Activated CD4-positive, alpha-beta T cell treated with anti-CD3 and anti-CD28 coated beads, Interleukin-2, amount 50 U/mL, for 48 hours (primary cell): ENCODE measurements around the gene SCRN1.
A peak's percentile ranks its signal among the peaks of the same experiment; 100 is the strongest.

Source experiments
- DNase-seq, 2 experiments: peaks; one replicate each; pipeline ENCODE4 v3.0.0-alpha.2; 2020

SCRN1 gene, protein sequence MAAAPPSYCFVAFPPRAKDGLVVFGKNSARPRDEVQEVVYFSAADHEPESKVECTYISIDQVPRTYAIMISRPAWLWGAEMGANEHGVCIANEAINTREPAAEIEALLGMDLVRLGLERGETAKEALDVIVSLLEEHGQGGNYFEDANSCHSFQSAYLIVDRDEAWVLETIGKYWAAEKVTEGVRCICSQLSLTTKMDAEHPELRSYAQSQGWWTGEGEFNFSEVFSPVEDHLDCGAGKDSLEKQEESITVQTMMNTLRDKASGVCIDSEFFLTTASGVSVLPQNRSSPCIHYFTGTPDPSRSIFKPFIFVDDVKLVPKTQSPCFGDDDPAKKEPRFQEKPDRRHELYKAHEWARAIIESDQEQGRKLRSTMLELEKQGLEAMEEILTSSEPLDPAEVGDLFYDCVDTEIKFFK

DNA sequence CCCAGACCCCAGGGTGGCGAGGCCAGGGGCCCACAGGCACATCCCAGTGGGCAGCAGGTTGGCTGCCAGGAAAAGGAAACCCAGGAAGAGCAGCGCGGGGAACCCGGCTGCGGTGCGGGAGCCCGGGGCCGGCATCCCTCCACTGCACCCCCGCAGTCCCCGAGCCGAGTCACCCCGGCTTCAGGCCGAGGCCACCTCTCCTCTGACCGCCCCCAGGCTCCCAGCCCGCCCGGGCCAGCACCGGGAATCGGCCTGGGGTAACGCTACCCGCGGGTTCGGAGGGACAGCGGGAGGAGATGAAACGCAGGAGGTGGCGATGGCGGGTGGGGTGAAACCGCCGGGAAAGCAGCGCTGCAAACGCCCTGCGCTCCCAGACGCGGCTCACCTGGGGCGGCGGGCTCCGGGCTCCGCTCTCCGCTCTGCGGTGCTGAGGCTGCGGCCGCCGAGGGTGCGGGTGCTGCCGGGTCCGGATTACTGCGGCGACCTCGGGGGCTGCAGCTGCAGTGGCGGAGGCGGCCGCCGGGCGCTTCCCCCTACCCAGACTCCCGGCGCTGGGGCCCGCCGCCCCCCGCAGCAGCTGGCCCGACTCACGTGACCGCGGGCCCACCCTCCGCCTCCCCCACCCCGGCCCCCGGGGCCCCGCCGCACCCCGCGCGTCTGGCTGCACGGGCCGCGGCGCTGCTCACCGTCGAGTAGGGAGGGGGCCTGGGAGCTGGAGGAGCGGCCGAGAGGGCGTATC, at the start of gene SCRN1:
TSS of gene SCRN1 (minus strand) at position 545 of the 739 bp plus-strand sequence. CDS start 20,734 bp downstream, outside the sequence.
- DNase-seq = peak; percentile 7 to 19

DNA sequence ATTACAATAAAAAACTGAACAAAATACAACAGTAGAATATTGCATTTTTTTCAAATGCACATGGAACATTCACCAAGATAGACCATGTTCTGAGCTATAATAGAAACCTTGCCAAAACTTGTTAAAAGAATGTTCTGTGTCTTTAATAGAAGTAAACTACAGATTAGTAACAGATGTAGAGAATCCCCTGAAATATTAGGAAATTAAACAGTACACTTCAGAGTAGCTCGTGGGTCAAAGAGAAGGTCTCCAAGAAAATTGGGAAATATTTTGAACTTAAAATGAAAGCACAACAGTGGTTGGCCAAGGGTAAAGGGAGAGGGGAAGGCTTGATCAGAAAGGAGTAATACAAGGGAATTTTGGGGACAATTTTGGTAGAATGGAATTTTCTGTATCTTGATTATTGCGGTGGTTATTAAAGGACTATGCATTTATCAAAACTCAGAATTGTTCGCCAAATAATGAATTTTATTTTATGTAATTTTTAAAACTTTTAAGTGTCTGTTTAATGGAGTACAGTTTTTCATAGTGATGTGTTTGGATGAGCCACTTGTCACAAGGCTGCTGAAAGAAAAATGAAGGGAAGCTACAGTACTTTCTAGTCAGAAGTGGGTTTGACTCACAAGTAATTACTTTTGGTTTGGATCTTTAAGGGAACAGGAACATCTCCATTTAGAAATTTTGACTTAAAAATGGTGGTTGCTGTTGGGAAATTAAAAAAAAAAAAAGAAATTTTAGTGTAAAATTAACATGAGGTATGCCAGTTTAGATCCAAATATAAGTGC, 48.8 kb upstream of the SCRN1 start:
- no peak for DNase-seq

DNA sequence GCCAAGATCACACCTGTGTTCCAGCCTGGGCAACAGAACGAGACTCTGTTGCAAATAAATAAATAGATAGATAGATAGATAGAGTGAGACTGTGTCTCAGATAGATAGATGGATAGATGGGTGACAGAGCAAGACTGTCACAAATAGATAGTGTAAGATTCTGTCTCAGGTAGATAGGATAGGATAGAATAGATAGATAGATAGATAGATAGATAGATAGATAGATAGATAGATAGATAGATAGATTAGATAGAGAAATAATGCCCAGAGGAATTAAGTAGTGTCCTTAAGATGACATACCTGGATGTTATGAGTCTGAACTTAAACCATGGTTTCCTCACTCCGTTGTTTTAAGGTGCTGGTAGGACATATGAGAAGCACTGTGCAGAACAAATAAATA, 46.6 kb upstream of the SCRN1 start:
- DNase-seq = no peak

DNA sequence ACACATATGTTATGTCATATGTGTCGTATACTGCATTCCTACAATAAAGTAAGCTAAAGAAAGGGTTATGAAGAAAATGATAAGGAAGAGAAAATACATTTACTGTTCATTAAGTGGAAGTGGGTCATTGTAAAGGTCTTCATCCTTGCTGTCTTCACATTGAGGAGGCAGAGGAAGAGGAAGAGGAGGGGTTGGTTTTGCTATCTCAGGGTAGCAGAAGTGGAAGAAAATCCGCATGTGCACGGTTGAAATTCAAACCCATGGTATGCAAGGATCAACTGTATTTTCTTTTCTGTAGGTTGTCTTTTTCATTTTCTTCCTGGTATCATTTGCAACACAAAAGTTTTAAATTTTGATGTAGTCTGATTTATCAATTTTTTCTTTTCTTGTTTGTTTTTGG, 44.9 kb upstream of the SCRN1 start:
- no peak for DNase-seq

DNA sequence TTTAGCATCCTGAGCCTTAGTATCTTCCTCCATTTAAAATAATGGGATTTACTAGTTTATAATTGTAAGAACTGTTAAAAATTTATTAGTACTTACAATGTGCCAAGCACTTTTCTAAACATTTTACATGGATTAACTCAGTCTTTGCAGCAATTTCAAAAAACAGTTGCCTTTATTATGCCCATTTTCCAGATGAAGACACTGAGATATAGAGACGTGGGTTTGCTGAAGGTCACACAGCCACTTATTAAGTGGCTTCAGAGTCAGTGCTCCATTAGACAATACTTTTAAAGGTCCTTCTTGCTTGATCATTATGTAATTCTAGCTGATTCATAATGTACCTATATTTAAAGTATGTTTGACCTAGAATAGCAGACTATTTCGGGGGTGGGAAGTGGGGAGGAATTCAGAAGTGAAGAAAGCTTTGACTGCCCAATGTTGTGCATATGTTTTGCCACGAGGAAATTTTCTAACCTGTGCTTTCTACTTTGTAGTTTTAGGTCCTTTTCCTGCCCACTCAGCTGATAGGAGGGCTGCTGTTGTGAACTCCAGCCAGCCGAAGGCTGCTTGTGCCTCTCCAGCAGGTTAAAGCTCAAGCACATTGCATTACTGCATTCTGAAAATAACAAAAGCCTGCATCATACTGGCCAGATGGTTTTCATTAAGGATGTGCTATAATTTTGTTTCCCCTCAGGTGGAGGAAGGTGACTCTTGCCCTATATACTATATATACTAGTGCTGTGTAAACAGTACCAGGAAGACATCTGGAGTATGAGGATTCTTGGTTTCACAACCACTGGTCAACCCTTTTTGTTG, 42.9 kb upstream of the SCRN1 start:
- no peak for DNase-seq

DNA sequence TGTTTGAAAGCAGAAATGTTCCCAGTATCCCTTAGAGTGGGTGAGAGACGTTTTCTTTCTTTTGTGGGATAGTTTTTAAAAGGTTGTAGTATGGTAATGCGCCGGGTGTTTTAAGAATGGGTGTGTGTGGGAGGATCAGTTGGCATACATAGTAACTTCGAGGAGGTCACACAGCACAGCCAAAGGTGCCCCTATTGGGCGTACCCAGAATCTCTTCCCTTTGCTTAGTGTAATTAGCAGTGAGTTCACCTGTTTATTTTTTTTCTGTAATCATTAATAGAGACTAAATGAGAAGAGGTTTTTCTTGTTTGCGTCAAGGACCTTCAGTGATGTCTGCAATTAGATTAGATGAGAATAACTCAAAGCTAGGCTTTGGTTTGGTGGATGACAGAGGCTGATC, 40.1 kb upstream of the SCRN1 start:
- peak in 1 of 2 experiments; percentile 11 for DNase-seq

DNA sequence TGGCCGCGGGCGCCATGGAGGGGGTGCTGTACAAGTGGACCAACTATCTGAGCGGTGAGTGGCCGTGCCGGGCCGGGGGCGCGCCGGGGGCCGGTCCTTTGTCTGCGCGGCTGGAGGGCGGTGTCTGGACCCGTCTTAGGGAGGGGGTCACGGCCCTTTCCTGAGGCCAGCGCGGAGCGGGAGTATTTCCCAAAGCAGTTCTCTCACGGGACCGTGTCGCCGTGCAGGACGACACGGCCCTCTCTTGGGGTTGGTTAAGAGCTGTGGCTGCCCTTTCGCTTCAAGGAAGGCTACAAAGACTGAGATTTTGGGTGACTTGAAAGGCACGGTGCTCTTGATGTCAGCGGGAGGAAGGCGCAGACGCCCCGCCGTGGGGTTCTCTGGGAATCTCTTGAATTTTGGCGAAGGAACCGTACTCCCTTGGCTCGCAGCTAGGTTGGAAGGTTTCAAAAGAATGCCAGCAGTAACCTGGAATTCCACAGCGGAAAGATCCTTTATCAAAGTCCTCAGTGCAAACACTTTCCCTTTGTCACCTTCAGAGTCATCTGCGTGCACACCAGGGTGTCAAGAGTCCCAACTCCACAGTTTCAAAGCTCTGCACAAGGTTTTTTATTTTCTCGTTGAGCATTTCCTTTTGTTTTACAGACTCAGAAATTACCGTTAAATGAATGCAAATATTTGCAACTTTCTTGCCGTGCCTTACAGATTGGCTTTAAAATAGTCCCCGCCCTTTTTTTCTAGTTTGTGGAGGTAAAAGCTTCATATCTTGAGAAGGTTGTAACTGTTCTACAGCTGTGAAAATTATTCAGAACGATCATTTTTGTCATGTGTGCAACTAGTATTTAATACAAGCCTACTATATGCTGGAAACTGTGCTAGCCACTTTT, 39.4 kb upstream of the SCRN1 start:
- peak in 1 of 2 experiments; percentile 31 for DNase-seq

DNA sequence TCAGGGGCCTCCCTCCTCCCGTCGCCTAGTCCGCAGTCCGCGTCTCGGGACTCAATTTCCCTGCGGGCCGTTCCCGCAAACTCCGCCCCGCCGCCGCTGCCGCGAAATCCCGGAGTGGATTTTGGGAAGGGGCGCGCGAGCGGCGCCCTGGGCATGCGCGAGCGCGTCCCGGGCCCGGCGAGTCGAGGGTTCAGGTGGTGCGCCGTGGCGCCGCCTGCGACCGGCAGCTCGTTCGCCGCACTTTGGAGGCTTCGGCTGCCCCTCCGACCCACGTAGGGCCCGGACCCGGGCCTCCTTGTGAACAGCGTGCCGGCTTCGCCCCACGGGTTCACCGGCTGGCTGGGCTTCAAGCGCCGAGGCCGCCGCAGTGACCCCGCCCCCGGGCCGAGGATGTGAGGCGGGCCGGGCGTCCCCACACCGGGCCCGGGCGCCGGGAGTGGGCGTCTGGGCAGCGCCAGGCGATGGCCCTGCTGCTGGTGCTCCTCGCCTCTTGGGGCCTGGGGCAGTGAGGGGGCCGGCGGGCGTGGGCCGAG, 38.7 kb upstream of the SCRN1 start, which contains the start of gene PLEKHA8:
TSS of gene PLEKHA8 (plus strand) at position 197 of the 533 bp plus-strand sequence. CDS start 351 bp downstream, outside the sequence.
- peak; percentile 91 for DNase-seq

DNA sequence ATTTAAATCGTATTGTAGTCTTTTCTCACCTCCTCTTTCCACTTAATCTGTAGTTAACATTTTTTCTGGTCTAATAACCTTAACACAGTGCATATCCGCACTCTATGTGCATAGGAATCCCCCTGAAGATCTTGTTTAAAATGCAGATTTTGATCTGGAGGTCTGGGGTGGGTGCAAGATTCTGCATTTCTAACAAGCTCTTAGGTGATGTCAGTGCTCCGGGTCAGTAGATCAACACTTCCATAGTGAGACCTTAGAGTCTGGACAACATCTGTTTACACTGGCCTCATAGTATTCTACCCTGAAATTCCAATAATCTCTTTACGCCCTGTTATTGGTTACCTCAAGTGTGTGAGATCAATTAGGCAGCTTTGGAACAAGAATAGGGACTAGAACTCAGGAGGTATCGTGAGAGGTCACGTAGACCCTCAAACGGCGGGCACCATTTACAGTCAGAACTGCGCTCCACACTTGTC, 38.2 kb upstream of the SCRN1 start:
- no peak for DNase-seq

DNA sequence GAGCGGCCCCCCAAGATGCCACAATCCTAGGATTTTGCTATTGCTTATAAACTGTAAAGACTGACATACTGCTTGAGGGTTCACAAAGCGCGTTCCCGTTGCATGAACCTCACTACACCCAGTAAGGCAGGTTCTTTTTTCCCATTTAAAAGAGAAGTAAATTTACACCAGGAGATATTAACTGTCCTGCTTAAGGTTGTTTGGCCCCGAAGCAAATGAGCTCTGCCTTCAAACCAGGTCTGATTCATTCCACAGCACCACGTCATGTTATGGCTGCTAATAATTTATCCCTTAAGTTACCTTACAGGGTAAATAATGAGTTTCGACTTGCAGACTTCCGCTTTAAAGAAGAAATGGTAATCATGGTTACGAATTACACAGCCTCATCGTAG, 37.5 kb upstream of the SCRN1 start:
- no peak for DNase-seq

DNA sequence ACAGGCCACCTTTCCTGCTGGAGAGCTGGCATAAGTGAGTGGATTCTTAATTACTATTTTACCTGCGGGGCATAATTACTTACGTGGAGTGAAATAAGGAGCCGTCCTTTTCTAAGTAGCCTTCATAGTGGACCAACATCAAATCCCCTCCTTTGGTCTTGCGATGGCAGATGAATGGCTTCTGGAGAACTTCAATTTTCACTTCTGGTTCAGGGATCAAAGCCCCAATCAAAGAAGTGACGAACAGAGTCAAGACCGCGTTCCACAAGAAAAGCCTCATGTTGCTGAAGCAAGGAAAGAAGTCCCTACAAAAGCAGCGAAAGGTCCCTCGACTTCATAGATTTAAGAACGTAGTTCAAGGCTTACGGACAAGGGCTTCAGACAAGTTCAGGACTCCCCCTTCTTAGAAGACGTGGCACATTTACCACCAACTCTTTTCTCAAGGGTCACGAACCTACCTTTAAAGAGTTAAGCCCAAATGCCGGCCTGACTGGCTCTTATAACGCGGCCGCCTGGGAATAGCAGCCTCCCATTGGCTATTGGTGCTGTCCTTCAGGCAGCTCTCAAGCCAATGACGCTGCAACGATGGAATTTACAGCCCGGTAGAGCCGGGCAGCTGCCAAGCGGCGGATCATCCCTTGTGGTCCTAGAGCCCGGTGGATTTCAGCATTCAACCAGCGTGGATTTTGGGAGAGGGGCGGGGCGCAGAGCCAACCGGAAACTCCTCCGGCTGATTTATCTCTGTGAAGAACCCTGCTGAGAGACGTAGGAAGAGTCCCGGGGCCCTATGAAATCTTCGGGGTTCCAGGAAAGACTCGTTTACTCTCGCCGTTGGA, 36.8 kb upstream of the SCRN1 start, which contains the start of gene FKBP14:
TSS of gene FKBP14 (minus strand) at position 474 of the 836 bp plus-strand sequence. CDS start at position 280, 194 bp downstream.
- peak; percentile 88 to 91 for DNase-seq

DNA sequence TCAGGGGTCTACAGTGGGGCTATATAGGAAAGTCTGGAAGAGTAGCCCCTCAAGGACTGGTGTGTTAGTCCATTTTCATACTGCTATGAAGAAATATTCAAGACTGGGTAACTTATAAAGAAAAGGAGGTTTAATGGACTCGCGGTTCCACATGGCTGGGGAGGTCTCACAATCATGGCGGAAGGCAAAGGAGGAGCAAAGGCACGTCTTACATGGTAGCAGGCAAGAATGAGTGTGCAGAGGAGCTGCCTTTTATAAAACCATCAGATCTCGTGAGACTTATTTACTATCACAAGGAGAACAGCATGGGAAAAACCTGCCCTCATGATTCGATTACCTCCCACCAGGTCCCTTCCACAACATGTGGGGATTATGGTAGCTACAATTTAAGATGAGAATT, 33.9 kb upstream of the SCRN1 start:
- DNase-seq = no peak

DNA sequence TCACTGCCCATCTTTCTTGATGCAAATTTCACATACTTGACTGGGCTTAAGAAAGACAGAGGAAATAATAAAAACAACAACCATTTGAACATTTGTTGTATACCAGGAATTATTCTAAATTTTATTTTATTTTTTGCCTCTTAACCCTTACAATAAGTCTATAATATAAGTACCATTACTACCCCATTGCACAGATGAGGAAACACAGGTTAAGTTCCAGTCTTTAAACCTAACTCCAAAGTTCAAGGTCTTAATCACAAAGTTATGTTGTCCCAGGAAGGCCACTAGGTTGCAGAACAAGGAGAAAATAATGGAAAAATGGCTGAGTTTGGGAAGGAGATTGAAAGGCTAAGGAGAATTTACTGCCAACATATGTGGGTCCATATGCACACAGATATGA, 33.4 kb upstream of the SCRN1 start:
- no peak for DNase-seq

DNA sequence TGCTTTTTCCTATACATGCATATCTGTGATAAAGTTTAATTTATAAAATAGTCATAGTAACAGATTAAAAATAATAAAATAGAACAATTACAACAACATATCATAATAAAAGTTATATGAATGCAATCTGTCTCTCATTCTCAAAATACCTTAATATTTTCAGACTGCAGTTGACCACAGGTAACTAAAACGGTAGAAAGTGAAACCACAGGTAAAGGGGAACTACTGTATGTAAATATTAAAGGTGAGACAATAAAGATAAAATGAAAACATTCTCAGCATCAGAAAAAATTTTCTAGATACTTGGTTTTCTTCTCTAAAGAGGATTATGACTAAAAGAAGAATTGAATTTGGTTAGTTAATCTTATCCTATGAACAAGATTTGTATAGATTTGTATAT, 30.9 kb upstream of the SCRN1 start:
- DNase-seq = no peak

DNA sequence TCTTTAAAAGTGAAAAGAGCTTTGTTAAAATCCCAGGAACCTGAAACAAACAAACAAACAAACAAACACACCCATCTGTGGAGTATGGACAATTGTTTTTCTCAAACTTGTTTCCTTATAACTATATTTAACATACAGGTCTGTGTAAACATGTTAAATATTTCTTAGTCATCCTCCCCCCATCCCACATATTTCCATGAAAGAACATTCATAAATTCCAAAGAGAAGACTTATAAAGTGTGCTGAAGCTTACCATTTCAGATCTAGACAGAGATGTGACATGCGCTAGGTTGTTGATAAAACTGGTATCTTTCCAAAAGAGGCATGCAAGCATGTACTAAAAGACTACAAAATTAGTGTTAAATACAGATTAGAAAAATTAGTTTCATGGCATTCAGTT, 30.4 kb upstream of the SCRN1 start:
- DNase-seq = no peak

DNA sequence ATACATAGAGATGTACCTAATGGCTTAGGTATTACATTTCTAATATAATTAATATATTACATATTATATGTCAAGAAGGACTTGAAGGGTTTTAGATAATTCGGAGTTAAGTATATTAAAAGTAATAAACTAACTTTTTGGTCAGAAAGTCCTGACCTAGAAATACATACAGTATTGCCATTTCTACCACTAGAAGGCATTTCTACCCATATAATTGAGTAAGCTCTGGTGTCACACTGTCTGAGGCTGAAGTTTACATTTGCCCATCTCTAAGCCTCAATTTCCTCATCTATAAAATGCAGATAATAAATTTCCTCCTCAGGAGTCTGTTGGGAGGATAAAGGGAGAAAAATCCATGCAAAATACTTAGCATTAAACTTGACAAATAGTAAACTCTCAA, 29.8 kb upstream of the SCRN1 start:
- no peak for DNase-seq

DNA sequence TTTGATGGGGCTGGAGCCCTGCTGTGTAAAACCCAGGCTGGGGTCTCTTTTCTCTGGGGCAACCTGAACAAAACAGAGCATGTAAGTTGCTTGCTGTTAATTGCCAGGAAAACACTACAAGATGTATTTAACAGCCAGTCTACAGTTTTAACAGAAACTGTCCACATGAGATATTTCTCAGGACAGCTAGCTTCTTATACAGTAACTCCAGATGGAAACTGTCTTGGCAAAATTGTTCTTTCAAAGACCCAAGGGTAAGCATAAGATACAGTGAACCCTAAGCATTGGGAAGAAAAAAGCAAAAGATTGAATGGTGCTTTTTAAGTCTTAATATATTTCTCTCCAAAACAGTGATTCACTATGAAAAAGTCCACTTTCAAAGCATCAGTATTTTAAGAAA, 28.9 kb upstream of the SCRN1 start:
- no peak for DNase-seq

DNA sequence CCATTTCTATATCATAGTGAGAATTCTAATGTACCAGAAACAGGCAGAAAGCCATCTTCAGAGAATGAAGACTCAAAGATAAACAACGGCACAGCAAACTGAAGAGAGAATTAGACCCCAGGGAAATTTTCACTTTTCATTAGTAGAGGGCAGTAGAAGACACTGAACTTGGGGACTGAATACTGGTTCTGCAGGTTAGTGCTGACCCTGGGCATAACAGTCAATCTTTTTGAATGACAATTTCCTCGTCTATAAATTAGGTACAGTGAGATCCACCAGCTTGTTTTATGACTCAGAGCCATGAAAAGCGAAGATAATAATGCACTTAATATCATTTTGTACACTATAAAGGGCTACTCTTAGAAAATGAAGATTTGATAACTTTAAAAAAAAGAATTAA, 23.2 kb upstream of the SCRN1 start:
- DNase-seq = no peak

DNA sequence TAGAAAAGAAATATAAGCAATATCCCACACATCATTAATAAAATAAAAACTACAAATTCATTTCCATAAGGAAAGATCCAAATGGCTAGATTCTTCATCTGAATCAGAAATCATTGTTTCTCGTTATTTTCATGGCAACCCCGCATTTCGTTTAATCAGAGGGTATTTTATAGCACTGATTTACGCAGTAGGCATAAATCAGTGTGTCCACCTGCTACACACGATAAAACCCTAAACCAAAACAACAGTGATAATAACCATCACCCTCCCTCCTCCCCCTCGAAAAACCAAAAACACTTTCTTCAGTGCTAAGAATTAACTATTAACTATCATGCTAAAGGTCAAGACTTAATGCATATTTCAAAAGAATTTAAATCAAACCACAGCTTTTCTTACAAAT, 20.4 kb upstream of the SCRN1 start:
- DNase-seq = no peak

DNA sequence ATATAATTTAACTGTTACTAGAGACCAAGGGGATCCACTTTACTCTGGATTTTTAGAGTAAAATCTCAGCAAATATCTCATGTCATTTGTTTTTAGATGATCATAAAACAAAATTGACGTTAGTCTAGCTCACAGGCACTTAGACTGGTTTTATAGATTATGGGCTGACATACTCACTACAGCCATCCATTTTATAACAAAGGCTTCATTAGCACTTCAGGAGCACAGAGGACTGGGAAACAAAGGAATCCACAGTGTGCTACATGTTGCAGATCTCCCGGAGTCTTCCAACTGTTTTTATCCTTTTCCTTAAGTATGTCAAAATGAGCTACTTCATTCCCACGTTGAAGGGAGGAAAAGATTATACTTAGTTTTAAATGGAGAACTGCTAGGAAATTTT, 15.9 kb upstream of the SCRN1 start:
- DNase-seq = no peak
